Ureter (tissue), 1 donor: ENCODE measurements around the gene HLA-C. TPM values are rescaled to one million over a fixed set of nuclear protein-coding genes. Genes with fewer than 3 reads are reported as not detected.
A peak's percentile ranks its signal among the peaks of the same experiment; 100 is the strongest.
"Not testable (repeated sequence)": the region's sequence is repeated elsewhere in the genome, so short reads cannot be mapped to it uniquely, and the experiment has no call there.

ENCODE experiments used
- DNase-seq: peaks from one replicate; pipeline ENCODE4 v3.0.0-alpha.2; 2020; ENCODE audit warnings: low spot score
- total RNA-seq: library from RNA; stranded (reverse); gene quantifications from one replicate; pipeline ENCODE4 v1.2.4, GENCODE V29; 2023
- donor health status: DM: yes; HTN: yes; CAD: no.

Gene HLA-C
- total RNA-seq, 1 donor from 2014 or later = 451 TPM

GRCh38 chr6:31270788-31271640, 878 bp downstream of the HLA-C start:
- peak; percentile 87 for DNase-seq

- no peak for DNase-seq
These were observed 3.1 kb downstream of the HLA-C start for GRCh38 chr6:31268836-31269235.

DNA sequence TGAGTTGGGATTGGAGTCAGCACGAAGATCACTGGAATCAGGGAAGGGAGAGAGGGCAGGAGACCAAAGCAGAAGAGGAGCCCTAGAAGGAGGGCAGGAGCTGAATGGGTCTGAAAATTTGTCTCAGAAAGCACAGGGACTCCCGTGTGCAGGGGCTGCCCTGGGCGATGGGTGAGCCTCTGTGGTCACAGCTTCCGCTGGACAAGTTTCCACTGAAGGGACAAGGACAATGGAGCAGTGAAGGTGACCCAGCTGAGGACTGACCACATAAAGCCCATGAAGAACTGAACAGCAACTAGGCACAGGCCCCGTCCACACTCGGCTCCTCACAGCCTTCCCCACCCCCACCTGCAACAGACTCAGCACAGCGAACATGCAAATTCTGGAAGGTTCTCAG, 3.5 kb downstream of the HLA-C start:
- DNase-seq = no peak

GRCh38 chr6:31267651-31268368, 4.1 kb downstream of the HLA-C start:
- DNase-seq = no peak

- DNase-seq = no peak
These were observed 5.1 kb downstream of the HLA-C start for GRCh38 chr6:31266567-31267360.

DNA sequence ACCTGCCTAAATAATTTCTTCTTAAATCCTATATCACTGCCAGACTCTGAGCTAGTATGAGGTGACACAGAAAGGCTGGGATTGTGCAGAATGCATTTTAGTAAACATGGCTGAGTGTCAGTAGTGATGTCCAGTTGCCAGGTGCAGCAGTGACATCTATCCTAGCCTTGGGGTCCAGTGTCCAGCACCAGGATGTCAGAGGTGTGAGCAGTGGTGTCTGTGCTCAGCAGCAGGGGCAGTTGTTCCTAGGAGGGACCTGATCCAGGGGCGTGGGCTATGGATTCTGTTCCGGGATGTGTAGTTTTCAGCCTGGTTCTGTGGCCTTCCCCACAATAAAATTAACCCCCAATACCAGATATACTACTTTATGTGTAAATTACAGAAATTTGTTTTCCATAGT, 6.0 kb downstream of the HLA-C start:
- DNase-seq = no peak

- DNase-seq = not testable (repeated sequence)
These were observed 8.5 kb downstream of the HLA-C start for GRCh38 chr6:31263346-31263933.

GRCh38 chr6:31259995-31260394, 11.9 kb downstream of the HLA-C start:
- DNase-seq = not testable (repeated sequence)

- no peak for DNase-seq
These were observed 19.3 kb downstream of the HLA-C start for GRCh38 chr6:31252625-31253024.

DNA sequence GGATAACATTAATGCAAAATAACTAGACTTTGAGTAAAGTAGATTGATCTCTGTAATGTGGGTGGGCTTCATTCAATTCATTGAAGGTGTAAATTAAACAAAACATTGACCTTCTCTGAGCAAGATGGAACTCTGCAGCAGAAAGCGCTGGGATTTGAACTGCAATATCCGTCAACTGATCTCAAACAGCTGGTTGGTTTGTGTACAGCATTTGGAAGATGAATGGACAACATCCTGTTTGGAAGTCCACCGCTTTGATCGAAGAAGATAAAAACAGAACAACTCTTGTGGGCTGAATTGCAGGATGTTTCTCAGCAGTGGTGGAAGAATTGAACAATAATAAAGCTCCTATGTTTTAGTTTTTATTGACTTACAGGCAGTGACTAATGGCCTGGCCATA, 20.6 kb downstream of the HLA-C start:
- DNase-seq = no peak

DNA sequence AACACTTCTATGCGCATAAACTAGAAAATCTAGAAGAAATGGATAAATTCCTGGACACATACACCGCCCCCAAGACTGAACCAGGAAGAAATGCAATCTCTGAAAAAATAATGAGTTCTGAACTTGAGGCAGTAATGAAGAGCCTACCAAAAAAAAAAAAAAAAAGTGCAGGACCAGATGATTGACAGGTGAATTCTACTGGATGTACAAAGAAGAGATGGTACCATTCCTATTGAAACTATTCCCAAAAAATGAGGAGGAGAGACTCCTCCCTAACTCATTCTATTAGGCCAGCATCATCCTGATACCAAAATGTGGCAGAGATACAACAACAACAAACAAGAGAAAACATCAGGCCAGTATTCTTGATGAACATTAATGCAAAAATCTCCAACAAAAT, 22.7 kb downstream of the HLA-C start:
- DNase-seq = no peak

DNA sequence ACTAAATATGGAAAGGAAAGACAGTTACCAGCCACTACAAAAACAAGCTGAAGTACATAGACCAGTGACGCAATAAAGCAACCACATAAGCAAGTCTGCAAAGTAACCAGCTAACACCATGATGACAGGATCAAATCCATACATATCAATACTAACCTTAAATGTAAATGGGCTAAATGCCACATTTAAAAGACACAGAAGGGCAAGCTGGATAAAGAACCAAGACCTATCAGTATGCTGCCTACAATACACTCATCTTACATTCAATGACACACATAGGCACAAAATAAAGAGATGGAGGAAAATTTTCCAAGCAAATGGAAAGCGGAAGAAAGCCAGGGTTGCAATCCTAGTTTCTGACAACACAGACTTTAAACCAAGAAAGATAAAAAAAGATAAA, 24.1 kb downstream of the HLA-C start:
- DNase-seq = no peak

GRCh38 chr6:31246051-31246521, 25.8 kb downstream of the HLA-C start:
- DNase-seq = no peak

- no peak for DNase-seq
These were observed 28.4 kb downstream of the HLA-C start for GRCh38 chr6:31243508-31243907.

DNA sequence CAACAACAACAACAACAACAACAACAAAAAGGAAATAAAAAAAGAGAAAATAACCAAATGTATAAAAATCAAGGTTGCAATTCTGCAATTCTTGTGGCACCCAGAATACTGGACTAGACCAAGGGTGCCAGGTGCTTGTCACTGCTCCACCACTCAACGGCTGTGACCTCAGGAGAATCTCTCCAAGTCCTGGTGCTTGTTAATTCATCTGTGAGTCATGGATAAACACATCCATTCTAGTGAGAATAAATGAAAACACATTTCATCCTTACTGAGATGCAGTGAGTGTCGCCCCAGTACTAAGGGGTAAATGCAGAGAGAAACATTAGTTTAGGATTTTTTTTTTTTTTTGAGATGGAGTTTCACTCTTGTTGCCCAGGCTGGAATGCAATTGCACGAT, 32.0 kb downstream of the HLA-C start:
- DNase-seq = no peak

DNA sequence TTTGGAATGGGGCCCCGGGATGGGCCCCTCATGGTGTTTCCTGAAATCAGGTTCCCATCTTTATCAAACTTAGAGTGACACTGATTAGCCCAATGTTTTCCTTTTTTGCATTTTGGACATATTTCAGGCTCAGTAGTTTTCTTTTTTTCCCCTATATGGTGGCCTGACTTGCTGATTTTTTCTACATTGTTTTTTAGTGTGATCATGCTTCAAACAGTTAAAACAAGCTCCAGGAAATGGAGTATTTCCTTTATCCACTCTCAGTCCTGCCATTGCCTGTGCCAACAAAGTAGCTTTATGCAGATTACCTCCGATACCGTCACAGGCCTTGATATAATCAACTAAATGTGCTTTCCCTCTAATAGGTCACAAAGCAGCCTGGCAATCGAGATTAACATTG, 37.8 kb downstream of the HLA-C start:
- not testable (repeated sequence) for DNase-seq

DNA sequence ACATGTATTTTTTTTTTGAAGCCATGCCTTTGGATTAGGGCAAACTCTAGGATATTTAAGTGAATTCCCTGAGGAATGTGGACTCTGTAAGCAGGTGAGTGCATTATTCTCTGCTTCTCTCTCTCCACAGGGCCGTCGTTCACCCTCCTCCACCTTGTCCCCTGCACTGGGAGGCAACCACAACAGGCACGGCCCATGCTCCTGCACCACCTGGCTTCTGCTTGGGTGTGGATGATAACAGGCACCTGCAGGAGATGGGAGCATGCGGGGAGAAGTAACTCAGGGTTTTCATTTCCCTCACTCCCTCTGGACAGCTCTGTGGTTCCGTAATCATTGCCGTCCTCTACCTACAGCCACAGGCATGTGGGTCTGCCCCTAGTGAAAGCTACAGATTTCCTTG, 43.4 kb downstream of the HLA-C start:
- no peak for DNase-seq

- DNase-seq = no peak
These were observed 44.7 kb downstream of the HLA-C start for GRCh38 chr6:31227143-31227542.

- no peak for DNase-seq
These were observed 46.2 kb downstream of the HLA-C start for GRCh38 chr6:31225735-31226134.

DNA sequence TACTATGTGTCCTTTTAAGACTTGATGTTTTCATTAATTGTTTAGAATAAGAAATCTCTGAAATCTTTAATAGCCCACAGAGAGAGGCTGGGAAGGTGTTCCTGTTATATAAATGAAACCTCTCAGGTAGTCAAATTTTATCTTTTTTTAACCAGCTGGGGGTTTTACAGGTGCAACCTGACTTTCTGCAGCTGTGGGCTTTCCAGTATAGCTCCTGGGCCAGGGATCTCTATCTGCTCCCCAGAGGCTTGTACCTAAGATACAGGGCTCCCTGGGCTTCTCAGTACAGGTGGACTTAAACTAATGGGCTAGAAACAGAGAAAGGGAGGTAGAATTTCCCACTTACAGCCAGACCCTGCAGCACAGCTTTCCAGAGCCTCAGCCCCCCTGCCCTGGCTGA, 49.4 kb downstream of the HLA-C start:
- DNase-seq = no peak
